ENCODE measurements around the gene TSPAN16. TPM values are rescaled to one million over a fixed set of nuclear protein-coding genes. Genes with fewer than 3 reads are reported as not detected.
A peak's percentile ranks its signal among the peaks of the same experiment; 100 is the strongest.

The TSPAN16 gene
- total and polyA plus RNA-seq, 3 donors from 2014 or later: 42.5 to 180 (median 137) TPM

GRCh38 chr19:11257846-11258380, 38.0 kb upstream of the TSPAN16 start:
- Histone ChIP-seq H3K36me3 (ENCODE audit: low read depth, missing control alignments) (no peaks in the 10 kb centered on the region), H3K27ac (no peak overlapping the region), H3K27me3 (no peaks in the 10 kb centered on the region), H3K9me3 (no peaks in the 10 kb centered on the region), H3K4me3 (no peak overlapping the region), H3K4me1 (peaks cover 20% of the 10 kb centered on the region)
- WGBS, 2 donors: 88 to 91% methylated on average over 3 of the region's 3 CpGs
- no peak for DNase-seq
- intact Hi-C loops (cut with DNase I; ENCODE audit: low total_unique reads): no loop called here
- TF ChIP-seq POLR2A (IDR thresholded peaks at IDR 0.05): no peak
- TF ChIP-seq CTCF (IDR thresholded peaks at IDR 0.05): no peak

- Histone ChIP-seq H3K4me1 (peaks cover 9% of the 10 kb centered on the region), H3K4me3 (no peak overlapping the region), H3K27ac (peak overlapping the region; percentile 82 to 91), H3K9me3 (no peaks in the 10 kb centered on the region), H3K27me3 (no peaks in the 10 kb centered on the region), H3K36me3 (ENCODE audit: low read depth, missing control alignments) (no peaks in the 10 kb centered on the region)
- WGBS, 2 donors: 72 to 79% methylated on average over 5 of the region's 5 CpGs
- DNase-seq: no peak
- intact Hi-C loops (cut with DNase I; ENCODE audit: low total_unique reads): no loop called here
- TF ChIP-seq CTCF (IDR thresholded peaks at IDR 0.05): no peak
- no peak for TF ChIP-seq POLR2A (IDR thresholded peaks at IDR 0.05)
Observed at GRCh38 chr19:11260996-11261395, 35.0 kb upstream of the TSPAN16 start.

GRCh38 chr19:11261431-11261970, 34.5 kb upstream of the TSPAN16 start:
- DNase-seq: no peak
- Histone ChIP-seq H3K4me1 (peaks cover 9% of the 10 kb centered on the region), H3K9me3 (no peaks in the 10 kb centered on the region), H3K36me3 (ENCODE audit: low read depth, missing control alignments) (no peaks in the 10 kb centered on the region), H3K27ac (peak overlapping the region; percentile 82 to 91), H3K4me3 (peak overlapping the region; percentile 84 to 89), H3K27me3 (no peaks in the 10 kb centered on the region)
- TF ChIP-seq CTCF (IDR thresholded peaks at IDR 0.05) (no peak), POLR2A (IDR thresholded peaks at IDR 0.05) (no peak)
- intact Hi-C loops (cut with DNase I; ENCODE audit: low total_unique reads): no loop called here
- whole genome bisulfite sequencing, 2 donors: 22 to 28% methylated on average over 8 to 18 of the region's 18 CpGs

- peak; percentile 29 for DNase-seq
- Histone ChIP-seq H3K27ac (peak within 1 kb of the TSS; percentile 82 to 91), H3K4me1 (peaks cover 9% of the 10 kb centered on the region), H3K9me3 (no peaks in the 10 kb centered on the region), H3K4me3 (peak within 1 kb of the TSS; percentile 84 to 89), H3K36me3 (ENCODE audit: low read depth, missing control alignments) (no peaks in the 10 kb centered on the region), H3K27me3 (no peaks in the 10 kb centered on the region)
- TF ChIP-seq POLR2A (IDR thresholded peaks at IDR 0.05) (no peak), CTCF (IDR thresholded peaks at IDR 0.05) (peak in 1 of 3 experiments; percentile 17)
- intact Hi-C loops (cut with DNase I; ENCODE audit: low total_unique reads): no loop called here
- 2 to 10% methylated on average over 2 to 82 of the region's 91 CpGs for WGBS, 2 donors
Observed at GRCh38 chr19:11261971-11262839, 33.8 kb upstream of the TSPAN16 start, which contains the start of gene DOCK6. Gene DOCK6, minus strand, starts transcription at chr19:11262524. Its CDS starts 84 bp downstream, at chr19:11262440.

Measured in testis (tissue), 3 donors.